ENCODE measurements around the gene TRIO.

TRIO gene

DNA sequence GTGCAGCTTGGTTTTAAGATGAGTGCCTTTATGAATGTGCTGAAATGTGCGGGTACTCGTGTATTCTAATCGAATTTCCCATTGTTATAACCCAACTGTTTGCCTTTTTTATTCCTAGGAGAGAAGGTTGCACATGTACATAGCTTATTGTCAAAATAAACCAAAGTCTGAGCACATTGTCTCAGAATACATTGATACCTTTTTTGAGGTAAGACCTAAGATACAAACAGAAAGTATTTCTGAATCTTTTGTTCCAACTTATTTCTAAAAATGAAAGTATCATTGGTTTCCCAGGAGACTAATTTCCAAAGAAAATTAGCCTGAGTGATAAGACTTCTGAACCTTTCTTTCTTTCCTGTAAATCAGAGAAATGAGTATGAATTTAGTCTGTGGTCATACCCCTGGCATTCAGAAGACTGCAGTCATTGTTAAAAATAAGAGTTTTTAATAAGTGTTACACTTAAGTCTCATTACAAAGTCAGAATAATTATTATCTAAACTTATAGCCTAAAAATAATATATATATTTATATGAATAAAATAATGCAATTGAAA lies 336.1 kb downstream of the TRIO start:
- no peak for DNase-seq (ENCODE audit: low read depth, low spot score)
- no peak overlapping the region for H3K27ac ChIP-seq

DNA sequence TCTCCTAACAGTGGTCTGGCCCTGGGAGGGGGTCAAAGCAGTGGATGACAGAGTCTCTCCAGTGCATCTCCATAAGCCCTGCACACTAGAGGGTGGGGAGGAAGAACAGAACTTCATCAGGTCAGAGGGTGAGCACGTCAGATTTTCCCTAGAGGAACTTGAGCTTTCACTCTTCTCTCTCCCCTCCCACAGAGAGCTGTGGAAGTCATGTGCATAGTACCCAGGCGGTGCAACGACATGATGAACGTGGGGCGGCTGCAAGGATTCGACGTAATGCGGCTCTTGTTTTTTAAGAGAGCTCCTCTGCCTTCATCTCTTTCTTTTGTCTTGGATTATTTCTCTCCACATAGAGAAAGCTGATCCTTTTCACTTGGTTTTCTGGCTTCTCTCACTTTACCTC lies 338.2 kb downstream of the TRIO start:
- H3K27ac ChIP-seq: no peak overlapping the region
- no peak for DNase-seq (ENCODE audit: low read depth, low spot score)

DNA sequence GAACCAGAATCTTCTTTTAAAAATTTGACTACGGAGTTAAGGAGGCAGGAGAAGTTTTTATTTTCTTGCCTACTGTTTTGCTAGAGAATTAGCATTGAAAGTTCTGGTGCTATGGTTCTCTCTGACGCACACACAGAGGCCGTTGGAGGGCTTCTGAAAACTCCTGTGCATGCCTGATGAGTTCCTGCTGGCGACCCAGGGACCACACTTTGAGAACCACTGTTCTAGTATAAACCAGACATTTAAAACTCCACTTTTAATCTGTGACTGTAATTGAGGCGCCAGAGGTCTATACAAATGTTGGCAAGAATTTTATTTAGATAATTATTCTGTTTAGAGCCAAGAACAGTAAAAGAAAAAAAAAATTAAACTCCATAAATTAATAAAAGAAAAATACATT lies 338.9 kb downstream of the TRIO start:
- DNase-seq (ENCODE audit: low read depth, low spot score): no peak

DNA sequence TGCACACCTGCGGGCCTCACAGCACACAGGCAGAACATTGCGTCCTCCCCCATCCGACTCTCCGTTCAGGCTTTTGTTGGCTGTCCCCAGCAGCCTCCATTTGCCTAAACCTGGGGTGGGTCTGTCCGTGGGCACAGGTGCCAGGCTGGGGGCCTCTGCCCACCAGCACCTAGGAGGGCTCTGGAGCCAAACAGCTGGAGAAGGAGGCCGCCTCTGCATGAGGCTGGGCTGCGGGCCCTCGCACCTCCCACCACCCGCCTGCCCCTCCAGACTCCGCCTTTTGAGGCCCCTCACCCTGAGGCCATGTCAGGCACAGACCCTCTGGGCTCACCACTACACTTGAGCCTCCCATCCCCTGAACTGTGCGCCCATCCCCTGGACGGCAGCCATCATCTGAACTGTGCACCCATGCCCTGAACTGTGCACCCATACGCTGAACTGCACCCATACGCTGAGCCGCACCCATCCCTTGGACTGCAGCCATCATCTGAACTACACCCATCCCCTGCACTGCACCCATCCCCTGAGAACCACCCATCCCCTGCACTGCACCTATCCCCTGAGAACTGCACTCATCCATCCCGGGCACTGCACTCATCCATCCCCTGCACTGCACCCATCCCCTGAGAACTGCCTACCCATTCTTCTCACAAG lies 340.5 kb downstream of the TRIO start:
- H3K27ac ChIP-seq: no peak overlapping the region
- no peak for DNase-seq (ENCODE audit: low read depth, low spot score)

More for the DNA sequence above, 338.9 kb downstream of the TRIO start:
- no peak overlapping the region for H3K27ac ChIP-seq

DNA sequence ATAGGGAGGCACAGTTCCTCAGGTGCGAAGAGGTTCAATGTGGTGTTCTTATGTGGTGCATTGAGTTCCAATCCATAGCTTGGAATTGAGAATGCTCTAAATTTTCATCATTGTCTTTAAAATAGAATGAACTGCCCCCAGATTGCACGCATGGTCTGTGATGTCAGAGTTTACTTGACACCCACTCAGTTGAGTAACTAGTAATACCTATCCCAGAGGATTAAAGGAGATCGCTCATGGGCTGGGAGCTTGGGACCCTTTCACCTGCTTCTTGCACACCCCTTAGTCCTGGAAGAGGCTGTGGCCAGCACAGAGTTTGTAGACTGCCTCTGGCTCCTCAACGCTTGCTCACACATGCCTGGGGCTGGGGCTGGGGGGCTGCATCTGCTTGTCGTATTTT lies 343.3 kb downstream of the TRIO start:
- H3K27ac ChIP-seq: no peak overlapping the region
- no peak for DNase-seq (ENCODE audit: low read depth, low spot score)

DNA sequence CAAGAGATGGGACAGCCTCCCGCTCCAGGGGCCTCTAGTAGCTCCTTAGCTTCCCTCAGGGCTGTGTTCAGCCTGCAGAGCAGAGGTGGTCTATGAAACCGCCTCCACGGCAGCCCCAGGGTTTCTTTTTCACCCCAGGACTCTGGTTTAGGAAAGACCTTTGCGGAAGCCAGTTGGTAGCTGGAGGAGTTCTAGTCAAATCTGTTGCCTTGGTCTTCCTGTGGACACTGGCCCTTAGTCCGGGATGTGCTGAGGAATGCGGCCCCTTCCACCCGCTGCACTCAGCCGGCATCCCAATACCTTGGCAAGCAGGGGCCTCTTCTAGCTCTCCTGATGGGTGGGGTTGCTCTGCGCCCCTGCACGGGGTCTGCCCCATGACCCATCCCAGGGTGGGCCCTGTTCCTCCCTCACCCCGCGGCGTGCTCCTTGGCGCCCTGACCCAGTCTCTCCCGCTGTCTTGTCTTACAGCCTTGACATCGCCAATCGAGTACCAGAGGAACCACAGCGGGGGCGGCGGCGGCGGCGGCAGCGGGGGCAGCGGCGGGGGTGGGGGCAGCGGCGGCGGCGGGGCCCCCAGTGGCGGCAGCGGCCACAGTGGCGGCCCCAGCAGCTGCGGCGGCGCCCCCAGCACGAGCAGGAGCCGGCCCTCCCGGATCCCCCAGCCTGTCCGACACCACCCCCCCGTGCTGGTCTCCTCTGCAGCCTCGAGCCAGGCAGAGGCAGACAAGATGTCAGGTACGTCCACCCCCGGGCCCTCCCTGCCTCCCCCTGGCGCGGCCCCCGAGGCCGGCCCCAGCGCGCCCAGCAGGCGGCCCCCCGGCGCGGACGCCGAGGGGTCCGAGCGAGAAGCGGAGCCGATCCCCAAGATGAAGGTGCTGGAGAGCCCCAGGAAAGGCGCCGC lies 344.1 kb downstream of the TRIO start:
- no peak for DNase-seq (ENCODE audit: low read depth, low spot score)
- H3K27ac ChIP-seq: no peak overlapping the region

DNA sequence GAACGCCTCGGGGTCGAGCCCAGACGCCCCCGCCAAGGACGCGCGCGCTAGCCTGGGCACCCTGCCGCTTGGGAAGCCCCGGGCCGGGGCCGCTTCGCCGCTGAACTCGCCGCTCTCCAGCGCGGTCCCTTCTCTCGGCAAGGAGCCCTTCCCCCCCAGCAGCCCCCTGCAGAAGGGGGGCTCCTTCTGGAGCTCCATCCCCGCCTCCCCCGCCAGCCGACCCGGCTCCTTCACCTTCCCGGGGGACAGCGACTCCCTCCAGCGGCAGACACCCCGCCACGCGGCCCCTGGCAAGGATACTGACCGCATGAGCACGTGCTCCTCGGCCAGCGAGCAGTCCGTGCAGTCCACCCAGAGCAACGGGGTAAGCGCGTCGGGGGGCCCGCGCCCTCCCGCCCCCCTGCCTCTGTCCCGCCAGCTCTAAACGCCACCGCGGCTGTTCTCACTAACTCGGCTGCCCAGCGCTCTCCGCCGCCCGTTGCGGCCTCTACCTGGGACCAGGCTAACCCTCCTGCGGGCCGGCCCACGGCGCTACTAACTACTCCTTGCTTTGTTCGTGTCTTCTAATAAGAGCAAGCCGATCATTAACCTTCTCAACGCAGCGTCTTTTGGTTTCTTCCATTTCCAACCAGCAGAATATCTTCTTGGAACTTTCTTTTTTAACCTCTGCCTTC lies 344.9 kb downstream of the TRIO start:
- H3K27ac ChIP-seq: no peak overlapping the region
- DNase-seq (ENCODE audit: low read depth, low spot score): no peak

DNA sequence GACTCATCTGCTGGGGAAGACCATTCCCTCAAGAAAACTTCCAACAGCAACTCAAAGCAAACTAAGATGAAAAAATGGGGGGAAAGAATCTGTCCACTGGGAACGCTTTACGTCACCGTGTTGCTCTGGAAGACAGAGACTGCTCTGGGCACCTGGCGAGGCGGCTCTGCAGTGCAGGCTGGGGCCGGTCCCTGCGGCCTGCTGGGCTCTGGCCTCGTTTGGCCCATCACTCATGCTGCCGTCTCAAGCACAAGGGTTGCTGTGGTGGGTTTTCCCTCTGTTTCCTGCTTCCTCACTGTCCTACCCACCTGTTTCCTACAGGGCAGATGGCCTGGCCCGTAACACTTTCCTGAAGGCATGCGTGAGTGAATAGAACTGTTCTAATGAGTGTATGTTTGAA lies 345.6 kb downstream of the TRIO start:
- DNase-seq (ENCODE audit: low read depth, low spot score): no peak
- H3K27ac ChIP-seq: no peak overlapping the region

DNA sequence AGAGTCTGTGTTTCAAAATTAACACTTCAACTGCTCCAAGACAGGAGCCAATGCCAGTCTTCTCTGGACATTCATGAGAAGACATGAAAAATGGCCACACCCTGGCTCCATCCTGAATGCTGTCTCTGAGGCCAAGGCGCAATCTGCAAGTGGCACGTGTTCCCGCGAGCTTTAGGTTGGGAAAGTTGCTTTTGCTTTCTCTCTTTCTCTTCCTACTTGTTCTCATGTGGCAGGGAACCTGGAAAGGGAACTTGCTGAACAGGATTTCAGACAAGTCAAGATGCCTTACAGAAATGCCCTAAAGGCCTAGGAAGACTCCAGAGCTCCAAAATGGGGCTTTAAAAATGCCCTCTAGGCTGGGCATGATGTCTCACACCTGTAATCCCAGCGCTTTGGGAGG lies 346.5 kb downstream of the TRIO start:
- H3K27ac ChIP-seq: no peak overlapping the region
- DNase-seq (ENCODE audit: low read depth, low spot score): peak; percentile 3

DNA sequence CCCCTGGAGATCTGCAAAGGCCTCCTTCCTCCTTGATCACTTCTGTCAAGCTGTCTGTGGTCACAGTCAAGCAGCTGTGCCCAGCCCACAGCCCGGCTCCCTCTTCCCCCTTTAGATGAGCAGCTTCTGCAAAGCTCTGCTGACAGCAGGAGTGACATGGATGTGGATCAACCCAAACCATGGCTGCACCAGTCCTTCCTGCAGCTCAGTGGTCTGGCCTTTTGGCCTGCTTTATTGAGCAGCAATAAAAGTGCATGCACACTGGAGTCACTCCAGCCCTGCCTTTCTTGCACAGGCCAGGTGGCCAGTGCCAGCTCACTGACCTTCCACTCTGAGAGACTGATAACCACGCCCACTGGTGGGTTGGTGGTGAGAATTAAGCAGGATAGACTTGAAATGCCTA lies 347.2 kb downstream of the TRIO start:
- H3K27ac ChIP-seq: no peak overlapping the region
- no peak for DNase-seq (ENCODE audit: low read depth, low spot score)

DNA sequence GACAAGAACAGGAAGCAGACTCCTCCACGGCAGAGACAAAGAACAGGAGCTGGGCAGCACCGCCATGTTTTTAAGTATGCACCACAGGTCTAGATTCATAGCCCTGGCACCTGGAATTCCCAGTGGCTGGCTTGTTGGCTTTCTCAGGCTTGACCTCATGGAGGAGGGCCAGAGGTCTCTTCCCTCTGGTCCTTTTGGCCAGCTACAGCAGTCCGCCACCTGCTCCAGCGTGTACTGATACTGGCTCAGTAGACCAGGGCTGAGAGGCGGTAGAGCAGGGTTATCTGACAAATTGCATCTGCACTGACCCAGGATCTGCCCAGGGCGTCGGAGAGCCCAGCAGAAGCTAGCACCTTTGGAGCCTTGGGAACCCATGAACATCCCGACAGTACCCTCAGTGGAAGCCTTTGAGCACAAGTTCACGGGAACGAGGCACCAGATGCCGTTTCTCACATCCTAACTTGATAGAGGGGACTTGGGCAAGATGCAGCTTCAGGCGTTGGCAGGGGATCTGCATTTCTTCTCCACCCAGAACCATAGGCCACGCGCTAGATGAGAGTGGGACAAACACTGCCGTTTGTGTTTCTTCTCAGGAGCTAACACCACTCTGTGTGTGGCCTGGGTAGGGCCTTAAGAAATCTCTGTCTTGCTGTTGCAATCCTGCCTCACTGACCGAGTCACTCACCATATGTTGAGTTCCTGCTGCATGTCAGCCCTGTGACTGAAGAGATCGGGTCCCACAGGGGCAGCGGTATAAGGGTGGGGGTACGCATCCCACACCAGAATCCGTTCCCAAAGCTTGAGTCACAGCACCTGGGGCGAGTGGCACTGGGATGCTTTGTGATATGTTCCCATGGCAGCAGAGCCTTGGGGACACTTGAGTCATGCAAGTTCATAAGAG lies 348.1 kb downstream of the TRIO start:
- no peak for DNase-seq (ENCODE audit: low read depth, low spot score)
- no peak overlapping the region for H3K27ac ChIP-seq

DNA sequence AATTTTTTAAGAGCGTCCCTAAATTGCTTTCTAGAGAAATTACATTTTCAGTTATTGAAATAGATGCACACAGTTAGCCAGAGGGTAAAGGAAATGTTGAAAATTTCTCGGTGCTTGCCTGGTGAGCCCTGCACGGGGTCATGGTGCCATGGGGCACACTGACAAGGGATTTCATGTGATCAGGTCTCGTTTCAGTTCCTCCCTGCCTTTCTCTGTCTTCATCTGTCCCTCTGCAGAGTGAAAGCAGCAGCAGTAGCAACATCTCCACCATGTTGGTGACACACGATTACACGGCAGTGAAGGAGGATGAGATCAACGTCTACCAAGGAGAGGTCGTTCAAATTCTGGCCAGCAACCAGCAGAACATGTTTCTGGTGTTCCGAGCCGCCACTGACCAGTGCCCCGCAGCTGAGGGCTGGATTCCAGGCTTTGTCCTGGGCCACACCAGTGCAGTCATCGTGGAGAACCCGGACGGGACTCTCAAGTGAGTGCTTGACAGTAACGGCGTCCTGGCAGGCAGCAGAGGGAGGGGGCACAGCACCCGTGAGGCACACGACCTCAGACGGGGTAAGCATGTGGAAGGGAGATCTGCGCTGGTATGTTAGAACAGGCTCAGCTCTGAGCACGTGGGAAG lies 349.3 kb downstream of the TRIO start:
- no peak overlapping the region for H3K27ac ChIP-seq

DNA sequence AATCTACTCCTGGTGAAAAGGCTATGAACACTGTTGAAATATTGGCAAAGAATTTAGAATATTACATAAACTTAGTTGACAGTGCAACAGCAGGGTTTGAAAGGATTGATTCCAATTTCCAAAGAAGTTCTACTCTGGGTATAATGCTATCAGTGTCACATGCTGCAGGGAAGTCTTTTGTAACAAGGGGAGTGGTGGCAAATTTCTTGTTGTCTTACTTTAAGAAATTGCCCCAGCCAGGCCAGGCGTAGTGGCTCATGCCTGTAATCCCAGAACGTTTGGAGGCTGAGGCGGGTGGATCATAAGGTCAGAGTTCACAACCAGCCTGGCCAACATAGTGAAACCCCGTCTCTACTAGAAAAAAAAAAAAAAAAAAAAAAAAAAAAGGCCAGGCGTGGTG lies 352.2 kb downstream of the TRIO start:
- H3K27ac ChIP-seq: no peak overlapping the region
- no peak for DNase-seq (ENCODE audit: low read depth, low spot score)

More for the DNA sequence above, 349.3 kb downstream of the TRIO start:
- no peak for DNase-seq (ENCODE audit: low read depth, low spot score)

DNA sequence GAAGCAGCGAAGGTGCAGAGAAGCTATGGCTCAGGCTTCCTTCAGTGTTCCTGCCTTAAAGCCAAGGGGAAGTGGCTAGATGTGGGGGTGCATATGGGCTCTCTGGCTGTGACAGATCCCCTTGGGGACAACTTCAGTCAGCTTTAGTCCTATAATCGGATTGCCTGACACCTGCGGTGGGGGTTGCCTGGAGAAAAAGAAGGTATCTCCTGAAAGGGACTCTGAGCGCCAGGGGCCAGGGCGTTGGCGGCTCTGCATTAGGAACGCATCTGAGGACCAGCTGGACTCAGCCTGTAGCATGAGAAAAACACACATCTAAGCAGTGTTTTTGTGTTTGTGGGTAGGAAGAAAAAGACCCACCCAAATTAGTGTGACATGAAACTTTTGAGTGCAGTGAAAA lies 354.2 kb downstream of the TRIO start:
- no peak for DNase-seq (ENCODE audit: low read depth, low spot score)

DNA sequence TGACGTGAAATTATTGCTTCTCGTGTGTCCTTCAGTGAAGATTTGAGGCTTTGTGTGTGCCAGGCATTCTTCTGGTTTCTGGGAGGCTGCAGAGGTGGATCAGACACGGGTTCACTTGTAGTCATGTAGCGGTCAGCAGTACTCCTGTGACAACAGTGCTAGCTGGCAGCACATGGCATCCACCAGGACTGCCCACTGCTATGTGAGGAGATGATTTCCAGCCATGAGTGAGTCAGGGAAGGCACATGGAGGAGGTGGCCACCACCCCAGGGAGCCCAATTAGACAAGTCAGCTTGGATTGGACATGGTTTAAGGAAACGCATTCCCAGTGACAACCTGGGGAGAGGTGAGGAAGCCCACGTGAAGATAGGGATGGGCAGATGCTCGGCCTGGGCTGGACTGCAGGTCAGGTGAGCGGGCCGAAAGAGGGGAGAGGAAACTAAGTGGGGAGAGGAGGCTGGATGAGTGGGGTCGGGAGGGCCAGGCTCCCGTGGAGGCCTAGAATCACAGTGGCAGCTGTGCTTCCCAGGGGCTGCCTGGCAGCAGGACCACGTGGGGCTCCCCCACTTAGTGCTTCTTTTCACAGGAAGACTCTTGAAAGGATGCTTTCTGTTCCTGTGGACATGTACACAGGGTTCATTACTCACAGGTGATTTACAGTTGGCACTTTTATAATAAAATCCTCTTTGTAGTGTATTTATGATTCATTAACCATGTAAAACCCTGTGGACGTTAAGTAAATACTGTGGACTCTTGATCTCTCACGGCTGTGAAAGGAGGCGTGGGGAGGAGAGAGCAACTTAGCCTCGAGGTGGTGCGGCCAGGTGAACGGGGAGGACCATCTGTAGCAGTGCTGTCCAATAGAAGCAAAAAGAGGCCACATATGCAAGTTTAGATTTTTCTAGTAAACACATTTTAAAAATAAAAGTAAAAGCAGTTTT lies 358.5 kb downstream of the TRIO start:
- no peak for DNase-seq (ENCODE audit: low read depth, low spot score)
- no peak overlapping the region for H3K27ac ChIP-seq

More for the DNA sequence above, 354.2 kb downstream of the TRIO start:
- no peak overlapping the region for H3K27ac ChIP-seq

DNA sequence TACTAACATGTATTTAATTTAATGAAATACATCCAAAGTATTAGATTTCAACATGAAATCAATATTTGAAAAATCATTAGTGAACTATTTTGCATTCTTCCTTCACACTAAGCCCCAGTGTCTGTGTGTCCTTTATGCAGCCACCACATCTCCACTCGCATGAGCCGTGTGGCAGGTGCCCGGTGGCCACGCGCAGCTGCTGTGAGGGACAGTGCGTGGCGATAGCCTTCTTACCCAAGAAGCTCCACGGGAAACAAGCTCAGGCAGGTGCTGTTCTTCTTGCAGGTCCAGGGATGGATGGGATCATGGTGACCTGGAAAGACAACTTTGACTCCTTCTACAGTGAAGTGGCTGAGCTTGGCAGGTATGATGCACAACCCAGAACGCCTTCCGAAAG lies 359.1 kb downstream of the TRIO start:
- no peak for DNase-seq (ENCODE audit: low read depth, low spot score)
- no peak overlapping the region for H3K27ac ChIP-seq

DNA sequence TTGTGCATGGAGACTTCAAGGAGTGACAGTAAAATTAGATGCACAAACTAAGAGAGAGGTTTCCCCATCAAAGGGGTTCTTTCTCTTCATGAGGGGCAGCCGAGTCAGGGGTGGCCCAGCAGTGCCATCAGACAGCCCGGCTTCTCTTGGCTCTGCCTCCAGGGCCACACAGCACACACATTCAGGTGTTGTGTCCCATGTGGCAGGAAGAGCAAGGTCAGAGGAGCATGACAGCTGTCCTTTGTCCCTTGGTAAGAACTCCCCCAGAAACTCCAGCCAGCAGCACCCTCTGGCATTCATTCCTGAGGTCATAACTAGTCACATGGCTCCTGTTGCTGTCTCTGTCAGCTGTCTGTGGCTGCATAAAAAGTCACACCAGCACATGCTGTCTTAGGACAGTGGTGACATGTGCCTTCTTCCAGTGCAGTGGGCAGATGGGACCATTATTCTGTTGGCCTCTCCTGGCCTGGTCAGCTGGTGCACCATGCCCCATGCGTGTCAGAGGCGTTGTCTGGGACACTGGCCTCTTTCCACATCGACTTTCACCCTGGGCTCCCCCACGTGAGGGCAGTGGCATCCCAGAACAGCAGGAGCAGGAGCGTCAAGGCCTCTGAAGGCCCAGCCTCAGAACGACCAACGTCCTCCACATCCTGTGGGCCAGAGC lies 360.0 kb downstream of the TRIO start:
- H3K27ac ChIP-seq: no peak overlapping the region
- DNase-seq (ENCODE audit: low read depth, low spot score): no peak
